ENCODE data around the gene EXOC3L4.

Gene EXOC3L4

DNA sequence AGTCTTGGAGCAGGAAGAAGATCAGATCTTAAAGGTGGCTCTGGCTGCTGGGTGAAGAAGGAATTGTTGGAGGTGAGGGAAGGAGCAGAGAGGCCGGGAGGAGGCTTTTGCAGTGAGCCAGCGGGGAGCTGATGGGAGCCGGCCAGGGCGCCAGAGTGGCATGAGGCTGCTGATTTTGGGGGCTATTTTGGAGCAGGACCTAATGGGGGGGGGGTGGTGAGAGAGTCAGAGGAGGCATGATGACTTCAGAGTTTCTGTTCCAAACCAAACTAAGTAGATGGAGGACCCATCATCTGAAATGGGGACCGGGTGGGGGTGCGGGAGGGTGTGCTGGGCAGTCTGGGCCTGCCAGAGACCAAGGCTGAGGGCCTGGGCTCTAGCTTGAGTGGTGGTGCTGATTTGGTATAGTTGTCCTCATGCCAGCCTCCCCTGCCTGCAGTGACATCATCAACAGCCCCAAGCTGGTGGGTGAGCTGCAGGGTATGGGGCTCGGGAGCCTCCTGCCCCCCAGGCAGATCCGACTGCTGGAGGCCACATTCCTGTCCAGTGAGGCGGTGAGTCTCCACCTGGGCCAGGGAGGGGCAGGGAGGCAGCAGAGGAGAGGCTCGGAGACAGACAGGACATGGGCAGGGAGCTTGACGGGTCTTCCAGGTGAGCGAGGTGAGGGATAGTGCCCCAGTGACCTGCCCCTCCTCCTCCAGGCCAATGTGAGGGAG, 34.9 kb downstream of the EXOC3L4 start:
- Histone ChIP-seq H2AK5ac (ENCODE audit: low read length) (no peak overlapping the region), H3K4me2 (ENCODE audit: low read length) (no peak overlapping the region), H2BK15ac (replicated peaks; ENCODE audit: low read depth) (no peak overlapping the region), H2BK5ac (ENCODE audit: low read length) (no peak overlapping the region), H3K36me3 (ENCODE audit: control insufficient read depth, insufficient read depth, low read length) (peaks cover 8% of the 10 kb centered on the region), H3K27ac (ENCODE audit: low read depth, low read length) (no peak overlapping the region), H3K18ac (ENCODE audit: low read length) (no peak overlapping the region), H3K4ac (ENCODE audit: low read depth, low read length) (no peak overlapping the region), H3K79me2 (ENCODE audit: control insufficient read depth, insufficient read depth, low read length) (no peaks in the 10 kb centered on the region), H3K56ac (ENCODE audit: low read length) (no peak overlapping the region), H3K9ac (ENCODE audit: low read length) (no peak overlapping the region), H3K79me1 (ENCODE audit: low read length) (peaks cover 2% of the 10 kb centered on the region), H4K8ac (ENCODE audit: low read depth, low read length) (no peak overlapping the region), H2BK120ac (ENCODE audit: low read depth, low read length) (no peak overlapping the region), H3K23ac (ENCODE audit: low read length) (no peak overlapping the region), H3K4me1 (ENCODE audit: control insufficient read depth, low read depth, low read length) (no peaks in the 10 kb centered on the region), H4K5ac (ENCODE audit: low read length) (no peak overlapping the region), H3K4me3 (ENCODE audit: low read length) (no peak overlapping the region), H3K27me3 (ENCODE audit: insufficient read depth, low read length, poor library complexity) (no peaks in the 10 kb centered on the region)
- WGBS (ENCODE audit: extremely low coverage, insufficient coverage, low lambda C conversion rate): no CpG with 5 or more reads among the region's 12 CpGs
- DNase-seq: peak; percentile 50

DNA sequence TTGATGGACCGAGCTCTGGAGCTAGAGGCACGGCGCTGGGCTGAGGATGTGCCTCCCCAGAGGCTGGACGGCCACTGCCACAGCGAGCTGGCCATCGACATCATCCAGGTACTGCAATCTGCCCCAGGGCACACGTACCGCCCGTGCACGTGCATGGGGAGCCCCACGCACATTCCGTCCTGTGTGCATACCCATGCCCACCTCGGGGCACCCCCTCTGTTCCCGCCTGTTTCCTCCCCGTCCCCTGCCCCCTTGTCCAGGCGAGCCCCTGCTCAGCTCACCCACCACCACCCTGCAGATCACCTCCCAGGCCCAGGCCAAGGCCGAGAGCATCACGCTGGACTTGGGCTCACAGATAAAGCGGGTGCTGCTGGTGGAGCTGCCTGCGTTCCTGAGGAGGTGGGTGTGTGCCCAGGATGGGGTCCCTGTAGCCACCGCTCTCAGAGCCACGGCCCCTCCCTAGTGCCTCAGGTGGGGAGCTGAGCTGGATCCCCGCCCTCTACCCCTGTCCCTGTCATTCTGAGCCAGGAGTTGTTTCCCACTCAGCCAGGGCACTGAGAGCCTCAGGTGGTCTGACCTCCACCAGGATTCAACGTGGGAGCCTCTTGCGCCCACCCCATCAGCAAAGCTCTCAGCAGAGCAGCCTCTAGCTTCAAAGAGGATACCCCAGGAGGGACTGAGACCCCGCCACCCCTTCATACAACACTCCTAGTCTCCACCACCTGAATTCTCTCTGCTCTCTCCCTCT, 35.7 kb downstream of the EXOC3L4 start:
- H2BK120ac ChIP-seq (ENCODE audit: low read depth, low read length): no peak overlapping the region
- no peak overlapping the region for H3K23ac ChIP-seq (ENCODE audit: low read length)
- H2AK5ac ChIP-seq (ENCODE audit: low read length): no peak overlapping the region
- H2BK15ac ChIP-seq (replicated peaks; ENCODE audit: low read depth): no peak overlapping the region
- H3K27me3 ChIP-seq (ENCODE audit: insufficient read depth, low read length, poor library complexity): no peaks in the 10 kb centered on the region
- peaks cover 8% of the 10 kb centered on the region for H3K36me3 ChIP-seq (ENCODE audit: control insufficient read depth, insufficient read depth, low read length)
- no peak overlapping the region for H2BK5ac ChIP-seq (ENCODE audit: low read length)
- no peak overlapping the region for H3K4me2 ChIP-seq (ENCODE audit: low read length)
- no peak overlapping the region for H3K4me3 ChIP-seq (ENCODE audit: low read length)
- no peak overlapping the region for H3K18ac ChIP-seq (ENCODE audit: low read length)
- H3K9ac ChIP-seq (ENCODE audit: low read length): no peak overlapping the region
- H3K79me2 ChIP-seq (ENCODE audit: control insufficient read depth, insufficient read depth, low read length): no peaks in the 10 kb centered on the region
- no peak for DNase-seq
- H3K79me1 ChIP-seq (ENCODE audit: low read length): no peaks in the 10 kb centered on the region
- no CpG with 5 or more reads among the region's 26 CpGs for WGBS (ENCODE audit: extremely low coverage, insufficient coverage, low lambda C conversion rate)
- H3K4me1 ChIP-seq (ENCODE audit: control insufficient read depth, low read depth, low read length): no peaks in the 10 kb centered on the region
- no peak overlapping the region for H3K27ac ChIP-seq (ENCODE audit: low read depth, low read length)
- H3K56ac ChIP-seq (ENCODE audit: low read length): no peak overlapping the region
- no peak overlapping the region for H4K5ac ChIP-seq (ENCODE audit: low read length)
- H4K8ac ChIP-seq (ENCODE audit: low read depth, low read length): no peak overlapping the region
- H3K4ac ChIP-seq (ENCODE audit: low read depth, low read length): no peak overlapping the region

DNA sequence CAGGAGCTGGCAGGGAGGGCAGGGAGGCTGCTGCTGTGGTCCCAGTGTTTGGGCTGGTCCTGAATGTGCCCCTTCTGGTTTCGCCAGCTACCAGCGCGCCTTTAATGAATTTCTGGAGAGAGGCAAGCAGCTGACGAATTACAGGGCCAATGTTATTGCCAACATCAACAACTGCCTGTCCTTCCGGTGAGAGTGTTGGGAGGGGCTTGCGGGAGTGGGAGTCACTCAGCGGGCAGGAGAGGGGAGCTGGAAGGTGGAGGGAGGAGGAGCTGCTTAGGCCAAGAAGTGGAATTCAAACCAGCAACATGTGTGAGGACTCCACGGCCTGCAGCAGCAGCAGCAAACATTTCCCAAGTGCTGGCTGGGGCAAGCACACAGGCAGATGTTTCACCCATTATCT, 36.4 kb downstream of the EXOC3L4 start:
- Histone ChIP-seq H3K9ac (ENCODE audit: low read length) (no peak overlapping the region), H2BK120ac (ENCODE audit: low read depth, low read length) (no peak overlapping the region), H3K27ac (ENCODE audit: low read depth, low read length) (no peak overlapping the region), H2BK15ac (replicated peaks; ENCODE audit: low read depth) (no peak overlapping the region), H4K8ac (ENCODE audit: low read depth, low read length) (no peak overlapping the region), H3K23ac (ENCODE audit: low read length) (no peak overlapping the region), H3K4me1 (ENCODE audit: control insufficient read depth, low read depth, low read length) (no peaks in the 10 kb centered on the region), H2BK5ac (ENCODE audit: low read length) (no peak overlapping the region), H3K4ac (ENCODE audit: low read depth, low read length) (no peak overlapping the region), H3K18ac (ENCODE audit: low read length) (no peak overlapping the region), H3K4me3 (ENCODE audit: low read length) (no peak overlapping the region), H4K5ac (ENCODE audit: low read length) (no peak overlapping the region), H2AK5ac (ENCODE audit: low read length) (no peak overlapping the region), H3K56ac (ENCODE audit: low read length) (no peak overlapping the region), H3K36me3 (ENCODE audit: control insufficient read depth, insufficient read depth, low read length) (peaks cover 8% of the 10 kb centered on the region), H3K79me1 (ENCODE audit: low read length) (no peaks in the 10 kb centered on the region), H3K27me3 (ENCODE audit: insufficient read depth, low read length, poor library complexity) (no peaks in the 10 kb centered on the region), H3K79me2 (ENCODE audit: control insufficient read depth, insufficient read depth, low read length) (no peaks in the 10 kb centered on the region), H3K4me2 (ENCODE audit: low read length) (no peak overlapping the region)
- WGBS (ENCODE audit: extremely low coverage, insufficient coverage, low lambda C conversion rate): no CpG with 5 or more reads among the region's 8 CpGs
- DNase-seq: no peak

DNA sequence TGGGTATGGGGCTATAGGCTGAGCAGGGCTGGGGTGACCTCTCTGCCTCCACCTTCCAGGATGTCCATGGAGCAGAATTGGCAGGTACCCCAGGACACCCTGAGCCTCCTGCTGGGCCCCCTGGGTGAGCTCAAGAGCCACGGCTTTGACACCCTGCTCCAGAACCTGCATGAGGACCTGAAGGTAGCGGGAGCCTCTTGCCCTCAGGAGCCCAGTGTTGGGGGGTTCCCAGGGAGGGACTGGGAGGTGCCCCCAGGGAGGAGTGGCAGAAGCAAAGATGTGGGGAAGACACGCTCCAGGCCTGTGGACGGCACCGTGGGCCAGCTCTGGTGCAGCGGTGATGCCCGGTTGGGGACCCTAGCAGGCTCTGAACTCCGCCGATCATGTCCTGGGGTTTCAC, 37.1 kb downstream of the EXOC3L4 start:
- Histone ChIP-seq H3K36me3 (ENCODE audit: control insufficient read depth, insufficient read depth, low read length) (peaks cover 8% of the 10 kb centered on the region), H3K27me3 (ENCODE audit: insufficient read depth, low read length, poor library complexity) (no peaks in the 10 kb centered on the region), H3K23ac (ENCODE audit: low read length) (no peak overlapping the region), H3K18ac (ENCODE audit: low read length) (no peak overlapping the region), H3K9ac (ENCODE audit: low read length) (no peak overlapping the region), H2BK5ac (ENCODE audit: low read length) (no peak overlapping the region), H3K79me2 (ENCODE audit: control insufficient read depth, insufficient read depth, low read length) (no peaks in the 10 kb centered on the region), H4K5ac (ENCODE audit: low read length) (no peak overlapping the region), H2AK5ac (ENCODE audit: low read length) (no peak overlapping the region), H3K4me2 (ENCODE audit: low read length) (no peak overlapping the region), H3K4me1 (ENCODE audit: control insufficient read depth, low read depth, low read length) (no peaks in the 10 kb centered on the region), H3K79me1 (ENCODE audit: low read length) (no peaks in the 10 kb centered on the region), H3K4ac (ENCODE audit: low read depth, low read length) (no peak overlapping the region), H3K4me3 (ENCODE audit: low read length) (no peak overlapping the region), H3K27ac (ENCODE audit: low read depth, low read length) (no peak overlapping the region), H2BK120ac (ENCODE audit: low read depth, low read length) (no peak overlapping the region), H2BK15ac (replicated peaks; ENCODE audit: low read depth) (no peak overlapping the region), H4K8ac (ENCODE audit: low read depth, low read length) (no peak overlapping the region), H3K56ac (ENCODE audit: low read length) (no peak overlapping the region)
- WGBS (ENCODE audit: extremely low coverage, insufficient coverage, low lambda C conversion rate): no CpG with 5 or more reads among the region's 9 CpGs
- DNase-seq: no peak

DNA sequence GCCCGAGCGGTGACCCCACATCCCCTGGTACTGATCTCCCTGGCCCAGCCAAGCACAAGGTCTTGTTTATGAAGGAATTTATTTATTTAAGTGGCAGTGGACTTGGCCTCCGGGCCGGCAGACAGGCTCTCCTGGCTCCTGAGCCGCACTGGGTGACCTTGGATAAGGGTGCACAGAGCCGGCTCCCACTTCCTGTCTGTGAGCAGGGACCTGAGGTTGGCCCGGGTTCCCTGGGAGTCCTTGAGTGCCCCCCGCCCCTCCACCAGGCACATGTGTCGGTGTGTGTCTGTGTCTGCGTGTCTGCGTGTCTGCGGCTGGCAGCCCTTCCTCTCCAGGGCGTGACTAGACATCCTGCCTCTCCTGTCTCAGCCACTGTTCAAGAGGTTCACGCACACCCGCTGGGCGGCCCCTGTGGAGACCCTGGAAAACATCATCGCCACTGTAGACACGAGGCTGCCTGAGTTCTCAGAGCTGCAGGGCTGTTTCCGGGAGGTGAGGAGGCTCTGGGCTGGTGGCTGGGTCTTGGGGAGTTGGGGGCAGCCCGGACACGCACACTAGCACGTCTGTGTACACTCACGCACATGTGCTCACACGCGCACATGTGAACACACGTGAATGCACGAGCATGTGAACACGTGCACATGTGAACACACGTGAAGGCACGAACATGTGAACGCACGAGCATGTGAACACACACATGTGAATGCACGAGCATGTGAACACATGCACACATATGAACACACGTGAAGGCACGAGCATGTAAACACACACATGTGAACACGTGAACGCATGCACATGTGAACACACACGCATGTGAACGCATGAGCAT, 38.1 kb downstream of the EXOC3L4 start:
- WGBS (ENCODE audit: extremely low coverage, insufficient coverage, low lambda C conversion rate): no CpG with 5 or more reads among the region's 39 CpGs
- H3K18ac ChIP-seq (ENCODE audit: low read length): no peak overlapping the region
- no peak overlapping the region for H2BK120ac ChIP-seq (ENCODE audit: low read depth, low read length)
- H3K36me3 ChIP-seq (ENCODE audit: control insufficient read depth, insufficient read depth, low read length): peaks cover 8% of the 10 kb centered on the region
- no peaks in the 10 kb centered on the region for H3K79me1 ChIP-seq (ENCODE audit: low read length)
- H3K56ac ChIP-seq (ENCODE audit: low read length): no peak overlapping the region
- H2AK5ac ChIP-seq (ENCODE audit: low read length): no peak overlapping the region
- no peaks in the 10 kb centered on the region for H3K79me2 ChIP-seq (ENCODE audit: control insufficient read depth, insufficient read depth, low read length)
- H4K5ac ChIP-seq (ENCODE audit: low read length): no peak overlapping the region
- H3K9ac ChIP-seq (ENCODE audit: low read length): no peak overlapping the region
- no peak overlapping the region for H3K4me2 ChIP-seq (ENCODE audit: low read length)
- no peak for DNase-seq
- H3K4ac ChIP-seq (ENCODE audit: low read depth, low read length): no peak overlapping the region
- no peak overlapping the region for H4K8ac ChIP-seq (ENCODE audit: low read depth, low read length)
- no peak overlapping the region for H3K4me3 ChIP-seq (ENCODE audit: low read length)
- H3K4me1 ChIP-seq (ENCODE audit: control insufficient read depth, low read depth, low read length): no peaks in the 10 kb centered on the region
- no peak overlapping the region for H3K23ac ChIP-seq (ENCODE audit: low read length)
- no peak overlapping the region for H2BK5ac ChIP-seq (ENCODE audit: low read length)
- no peak overlapping the region for H2BK15ac ChIP-seq (replicated peaks; ENCODE audit: low read depth)
- no peak overlapping the region for H3K27ac ChIP-seq (ENCODE audit: low read depth, low read length)
- no peaks in the 10 kb centered on the region for H3K27me3 ChIP-seq (ENCODE audit: insufficient read depth, low read length, poor library complexity)
